Ovary (tissue), 3 donors: ENCODE data around the gene RNF111.

Experiments used
- EP300 ChIP-seq: sonication (generic); formaldehyde crosslinking; IDR thresholded peaks from one replicate; pipeline ENCODE4 v1.6.1; 2017; ENCODE audit warnings: antibody characterized with exemption
- POLR2A ChIP-seq: fragments of 450-650 bp; IDR thresholded peaks from one replicate; pipeline ENCODE4 v1.6.1; 2017; ENCODE audit warnings: antibody characterized with exemption, mild to moderate bottlenecking, moderate library complexity
- TF ChIP-seq, protein P1 (sequence below), 3 donors: fragments of 450-650 bp in 2 of 3; fragments of 200-600 bp in 1 of 3; IDR thresholded peaks; one replicate each; pipeline versions ENCODE4 v1.5.1 to v1.8.0; 2016 to 2022; ENCODE audit warnings: antibody characterized with exemption in 3 of 3, mild to moderate bottlenecking in 1 of 3
- donor health status: DM: no; HTN: no; CAD: no.

DNA sequence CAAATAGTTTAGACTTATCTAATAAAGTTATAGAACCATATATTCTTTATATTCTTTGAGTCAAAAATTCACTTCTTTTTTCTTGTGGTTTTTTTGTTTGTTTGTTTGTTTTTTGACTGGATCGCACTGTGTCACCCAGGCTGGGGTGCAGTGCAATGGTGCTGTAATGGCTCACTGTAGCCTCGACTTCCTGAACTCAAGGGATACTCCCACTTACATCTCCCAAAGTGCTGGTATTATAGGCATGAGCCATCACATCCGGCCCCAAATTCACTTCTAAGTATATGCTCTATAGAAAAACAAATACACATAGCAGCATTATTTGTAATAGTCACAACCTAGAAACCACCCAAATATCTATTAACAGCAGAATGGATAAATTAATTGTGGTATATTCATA, 40.3 kb upstream of the RNF111 start:
- TF ChIP-seq, protein P1, sequence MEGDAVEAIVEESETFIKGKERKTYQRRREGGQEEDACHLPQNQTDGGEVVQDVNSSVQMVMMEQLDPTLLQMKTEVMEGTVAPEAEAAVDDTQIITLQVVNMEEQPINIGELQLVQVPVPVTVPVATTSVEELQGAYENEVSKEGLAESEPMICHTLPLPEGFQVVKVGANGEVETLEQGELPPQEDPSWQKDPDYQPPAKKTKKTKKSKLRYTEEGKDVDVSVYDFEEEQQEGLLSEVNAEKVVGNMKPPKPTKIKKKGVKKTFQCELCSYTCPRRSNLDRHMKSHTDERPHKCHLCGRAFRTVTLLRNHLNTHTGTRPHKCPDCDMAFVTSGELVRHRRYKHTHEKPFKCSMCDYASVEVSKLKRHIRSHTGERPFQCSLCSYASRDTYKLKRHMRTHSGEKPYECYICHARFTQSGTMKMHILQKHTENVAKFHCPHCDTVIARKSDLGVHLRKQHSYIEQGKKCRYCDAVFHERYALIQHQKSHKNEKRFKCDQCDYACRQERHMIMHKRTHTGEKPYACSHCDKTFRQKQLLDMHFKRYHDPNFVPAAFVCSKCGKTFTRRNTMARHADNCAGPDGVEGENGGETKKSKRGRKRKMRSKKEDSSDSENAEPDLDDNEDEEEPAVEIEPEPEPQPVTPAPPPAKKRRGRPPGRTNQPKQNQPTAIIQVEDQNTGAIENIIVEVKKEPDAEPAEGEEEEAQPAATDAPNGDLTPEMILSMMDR (IDR thresholded peaks at IDR 0.05), result no peak
- TF ChIP-seq POLR2A (no peak), EP300 (no peak)
